CD4-positive, alpha-beta T cell treated with Interleukin-17A for 4 hours (primary cell): ENCODE measurements around the gene MAPKAPK3.
A peak's percentile ranks its signal among the peaks of the same experiment; 100 is the strongest.

Source experiments
- DNase-seq: peaks from one replicate; pipeline ENCODE4 v3.0.0-alpha.2; 2020; ENCODE audit warnings: mixed read lengths

Gene MAPKAPK3

DNA sequence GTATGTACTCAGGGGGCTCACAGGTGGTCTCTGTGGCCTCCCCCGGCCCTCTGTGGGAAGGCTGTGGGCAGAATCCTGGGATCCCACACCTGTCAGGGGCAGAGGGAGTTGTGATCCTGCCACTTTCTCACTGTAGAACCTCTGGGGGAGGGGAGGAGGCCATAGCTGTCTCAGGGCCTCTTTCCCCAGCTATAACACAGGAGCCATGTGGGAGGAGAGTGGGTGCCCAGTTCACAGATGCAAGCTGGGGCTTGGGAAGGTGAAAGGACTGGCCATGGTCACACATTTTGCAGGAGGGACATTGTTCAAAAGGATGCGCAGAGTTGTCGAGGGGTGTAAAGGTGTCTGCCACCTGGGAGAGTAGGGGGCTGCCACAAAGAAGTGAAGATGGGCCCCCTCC lies 11.7 kb downstream of the MAPKAPK3 start:
- DNase-seq = no peak

DNA sequence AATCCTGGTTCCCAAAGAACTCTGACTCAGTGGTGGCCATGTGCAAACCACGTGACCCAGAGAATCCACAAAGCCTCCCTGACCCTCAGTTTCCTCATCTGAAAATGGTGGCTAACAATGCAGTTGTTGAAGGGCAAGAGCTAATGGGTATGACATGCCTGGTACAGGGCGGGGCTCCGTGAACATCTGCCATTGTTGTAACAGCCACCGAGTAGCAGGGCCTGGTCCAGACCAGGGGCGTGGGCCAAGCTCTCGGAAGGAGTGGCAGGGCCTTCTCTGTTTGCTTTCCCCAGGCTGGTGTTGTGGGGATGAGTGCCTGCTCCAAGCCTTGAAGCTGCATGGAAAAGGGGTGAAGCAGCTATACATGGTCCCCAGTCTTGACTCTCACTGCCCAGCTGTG lies 13.4 kb downstream of the MAPKAPK3 start:
- DNase-seq = no peak

DNA sequence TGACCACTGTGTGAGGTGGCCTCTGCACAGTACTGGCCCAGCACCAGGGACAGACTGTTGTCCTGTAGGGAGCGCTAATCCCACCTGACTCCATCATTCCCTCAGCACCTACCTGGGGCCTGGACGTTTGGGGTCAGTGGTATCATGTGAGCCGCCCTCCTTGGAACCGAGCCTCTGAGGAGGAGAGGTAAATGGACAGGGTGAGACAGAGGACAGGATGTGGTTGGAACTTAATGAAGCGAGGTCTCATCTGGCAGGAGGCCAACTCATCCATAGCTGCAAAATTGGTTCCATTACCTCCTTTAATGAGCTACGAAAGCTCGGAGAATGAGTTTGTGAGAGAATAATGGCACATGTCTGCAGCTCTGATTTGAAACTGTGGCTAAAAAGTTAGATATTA lies 13.9 kb downstream of the MAPKAPK3 start:
- no peak for DNase-seq

DNA sequence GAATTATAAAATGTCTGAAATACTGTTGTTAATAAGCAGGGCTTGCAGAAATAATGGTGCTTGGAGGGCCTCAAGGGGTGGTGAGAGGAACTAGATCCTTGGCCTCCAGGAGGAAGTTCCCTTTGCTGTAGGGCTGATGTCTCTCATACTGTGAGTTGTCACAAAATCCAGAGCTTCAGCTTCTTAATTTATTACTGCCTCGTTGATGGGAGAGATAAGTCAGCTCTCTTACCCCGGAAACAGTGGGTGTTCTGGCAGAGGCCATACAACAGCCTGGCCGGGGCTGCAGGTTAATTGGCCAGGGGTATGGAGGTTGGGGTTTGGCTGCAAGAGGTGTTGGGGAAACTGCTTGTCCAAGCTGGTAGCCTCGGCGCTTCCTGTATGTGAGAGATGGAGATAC lies 15.5 kb downstream of the MAPKAPK3 start:
- DNase-seq = no peak

DNA sequence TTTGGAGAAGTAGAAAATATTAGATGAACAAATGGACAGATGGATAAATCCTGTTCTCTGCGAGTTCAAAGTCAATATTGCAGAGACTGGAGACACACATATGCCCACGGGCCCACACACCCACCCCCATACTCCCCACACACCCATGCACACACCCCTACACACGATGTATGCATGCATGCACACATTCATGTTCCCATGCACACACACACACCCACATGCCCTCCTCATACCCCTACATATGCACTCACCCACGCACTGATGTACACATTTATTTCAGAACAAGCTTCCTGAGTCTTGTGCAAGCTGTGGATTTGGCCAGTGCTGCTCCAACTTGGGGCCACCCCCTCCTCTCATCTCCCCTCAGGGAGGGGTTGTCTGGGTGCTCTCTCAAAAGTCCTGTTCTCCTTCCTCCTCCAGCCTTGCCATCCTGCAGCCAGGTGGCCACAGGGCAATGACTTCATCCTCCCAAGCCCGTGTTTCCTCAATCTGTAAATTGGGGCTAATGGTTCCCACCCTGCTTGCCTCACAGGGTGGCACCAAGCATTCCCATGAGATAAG lies 16.4 kb downstream of the MAPKAPK3 start:
- DNase-seq = no peak

DNA sequence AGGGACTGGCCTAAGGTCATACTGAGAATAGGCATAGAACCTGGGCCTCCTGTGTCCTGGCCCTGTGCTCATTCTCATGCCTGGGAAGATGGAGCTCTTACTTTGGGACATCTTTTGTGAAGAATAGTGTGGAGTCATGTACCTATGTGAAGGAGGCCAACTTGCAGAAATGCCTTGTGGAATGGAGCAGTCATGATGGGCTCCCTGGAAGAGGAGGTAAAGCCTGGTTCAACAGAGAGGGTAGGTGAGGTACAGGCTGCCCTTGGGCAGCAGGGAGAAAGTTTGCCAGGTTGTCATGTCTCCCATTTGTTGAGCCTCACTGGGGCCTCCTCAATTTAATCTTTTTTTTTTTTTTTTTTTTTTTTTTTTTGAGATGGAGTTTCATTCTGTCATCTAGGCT lies 18.1 kb downstream of the MAPKAPK3 start:
- no peak for DNase-seq

DNA sequence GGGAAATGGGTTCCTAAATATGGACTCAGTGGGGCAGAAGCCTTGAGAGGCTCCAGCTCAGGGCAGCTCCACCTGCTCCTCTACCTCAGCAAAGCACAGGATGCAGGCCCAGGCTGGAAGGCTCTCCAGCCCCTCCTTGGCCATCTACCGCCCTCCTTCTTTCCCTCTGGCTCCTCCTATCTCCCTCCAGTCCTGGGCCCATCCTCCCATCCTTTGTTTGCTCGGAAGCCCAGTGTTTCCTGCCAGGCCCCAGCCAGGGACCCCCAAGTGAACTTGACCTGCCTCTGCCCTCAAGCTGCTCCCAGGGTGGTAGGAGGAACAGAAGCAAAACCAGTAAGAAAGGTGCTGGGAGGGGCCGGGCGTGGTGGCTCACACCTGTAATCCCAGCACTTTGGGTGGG lies 20.1 kb downstream of the MAPKAPK3 start:
- no peak for DNase-seq

DNA sequence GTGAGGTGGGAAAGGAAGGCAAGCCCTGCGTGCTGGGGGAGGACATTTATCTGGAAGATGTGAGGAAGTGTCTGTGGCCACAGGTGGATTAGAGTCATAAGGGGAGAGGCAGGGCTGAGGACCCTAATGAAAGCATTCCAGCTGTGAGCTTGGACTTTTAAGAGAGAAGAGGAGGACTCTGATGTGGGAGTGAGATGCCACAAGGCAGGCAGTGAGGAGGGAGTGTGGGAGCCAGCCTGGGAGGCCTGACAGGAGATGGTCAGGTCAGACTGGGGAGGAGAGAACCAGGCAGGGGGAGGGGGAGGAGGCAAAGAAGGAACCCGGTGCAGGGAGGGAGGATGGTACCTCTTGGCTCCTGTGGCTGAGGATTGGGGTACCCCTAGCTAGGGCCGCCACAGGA lies 21.0 kb downstream of the MAPKAPK3 start:
- no peak for DNase-seq

DNA sequence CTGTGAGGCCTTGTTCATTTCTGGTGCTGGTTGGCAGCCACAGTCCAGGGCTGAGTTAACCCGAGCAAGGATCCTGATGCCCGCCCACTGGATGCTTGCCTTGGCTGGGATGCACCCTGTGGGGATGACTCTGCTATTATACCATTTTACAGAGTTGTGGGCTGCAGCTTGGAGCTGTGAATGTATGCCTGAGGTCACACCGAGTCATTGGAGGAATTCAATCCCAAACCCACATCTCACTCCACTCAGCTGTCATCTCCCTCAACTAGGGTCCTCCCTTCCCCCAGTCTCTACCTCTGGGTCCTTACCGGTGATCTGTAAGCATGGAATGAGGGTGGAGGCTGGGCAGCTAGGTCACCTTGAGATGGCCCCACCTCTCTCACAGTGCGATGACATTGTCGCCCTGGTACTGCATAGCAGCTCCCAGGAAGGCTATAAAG lies 22.1 kb downstream of the MAPKAPK3 start:
- no peak for DNase-seq

DNA sequence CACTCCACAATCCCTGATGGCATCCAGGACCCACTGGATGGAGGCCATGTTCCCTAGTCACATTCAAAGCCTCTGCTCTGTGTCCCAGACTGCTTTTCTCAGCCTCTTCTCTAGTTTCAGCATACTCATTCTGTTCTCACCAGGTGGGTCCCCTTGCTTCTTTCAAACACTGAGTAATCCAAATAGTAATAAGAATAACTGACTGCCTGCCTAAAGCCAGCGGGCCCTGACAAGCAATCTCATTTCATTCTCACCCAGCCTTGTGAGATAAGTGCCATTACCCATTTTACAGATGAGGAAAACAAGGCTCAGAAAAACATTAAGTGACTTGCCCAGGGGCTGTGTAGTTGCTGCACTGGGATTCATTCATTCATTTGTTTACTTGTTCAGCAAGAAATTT lies 25.4 kb downstream of the MAPKAPK3 start:
- no peak for DNase-seq

DNA sequence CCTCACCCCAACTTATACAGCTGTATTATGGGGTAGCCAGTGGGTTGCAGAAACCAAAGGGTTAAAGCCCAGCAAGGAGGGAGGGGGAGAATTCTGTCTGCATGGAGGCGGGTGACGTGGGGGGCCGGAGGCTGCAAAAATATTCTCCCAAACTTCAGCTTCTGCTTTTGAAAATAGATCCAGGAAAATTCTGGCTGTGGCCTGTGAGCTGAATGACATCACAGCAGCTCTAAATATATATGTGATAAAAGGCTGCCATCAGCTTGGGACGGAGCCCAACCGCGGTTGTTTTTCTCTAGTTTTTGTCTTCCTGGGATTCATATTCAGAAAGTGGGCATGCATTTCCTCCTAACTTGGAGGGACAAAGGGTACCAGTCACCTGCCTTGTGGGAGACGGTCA lies 27.6 kb downstream of the MAPKAPK3 start:
- no peak for DNase-seq

DNA sequence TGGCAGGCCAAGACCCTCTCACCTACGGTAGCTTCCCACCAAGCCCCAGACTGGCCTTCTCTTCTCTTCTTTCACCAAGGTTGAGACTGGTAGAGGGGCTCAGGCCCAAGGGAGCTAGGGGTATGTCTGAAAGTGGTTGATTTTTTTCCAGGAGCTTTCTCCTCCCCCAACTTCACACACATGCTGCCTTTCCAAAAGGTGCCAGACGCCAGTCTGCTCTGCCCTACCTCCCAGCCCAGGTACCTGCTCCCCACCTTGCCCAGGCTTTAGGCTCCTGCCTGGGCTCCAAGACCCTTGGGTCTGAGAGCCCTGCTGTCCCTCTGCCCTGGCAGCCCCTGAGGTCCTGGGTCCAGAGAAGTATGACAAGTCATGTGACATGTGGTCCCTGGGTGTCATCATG lies 28.4 kb downstream of the MAPKAPK3 start:
- DNase-seq = no peak

DNA sequence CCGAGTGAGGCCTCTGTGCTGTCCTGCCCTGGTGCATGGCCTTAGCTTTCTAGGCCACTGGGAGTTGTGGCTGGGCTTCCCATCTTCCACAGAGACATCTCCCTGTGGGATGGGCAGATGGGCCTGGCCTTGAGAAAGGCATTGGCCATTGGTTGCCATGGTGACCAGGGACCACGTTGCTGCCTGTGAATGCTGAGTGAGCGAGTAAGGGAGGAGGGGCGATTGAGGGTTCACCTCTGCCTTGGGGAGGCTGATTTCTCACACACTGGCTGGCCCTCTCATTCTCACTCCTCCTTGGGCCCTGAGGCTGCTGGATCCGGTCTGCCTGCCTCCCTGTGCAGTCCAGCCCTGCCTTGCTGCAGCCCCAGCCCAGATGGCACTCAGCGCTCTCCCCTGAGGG lies 31.4 kb downstream of the MAPKAPK3 start:
- DNase-seq = no peak

DNA sequence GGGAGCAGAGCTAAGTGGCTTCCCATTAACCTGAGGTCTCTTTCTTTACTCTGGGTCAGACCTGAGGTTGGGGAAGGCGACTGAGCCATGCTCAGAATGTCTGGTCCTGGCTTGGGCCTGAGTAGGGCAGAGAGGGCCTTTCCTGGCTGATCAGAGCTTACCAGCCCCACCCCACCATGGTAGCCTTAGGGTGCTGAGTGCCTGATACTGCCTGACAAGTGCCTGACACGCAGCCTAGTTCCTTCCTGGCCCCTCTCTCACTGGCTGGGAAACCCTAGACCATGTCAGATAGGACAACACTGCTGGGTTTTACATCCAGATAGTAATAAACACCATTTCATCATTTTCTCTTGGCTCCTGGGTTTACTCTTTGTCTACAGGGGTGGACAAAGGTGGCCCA lies 32.0 kb downstream of the MAPKAPK3 start:
- DNase-seq = no peak

DNA sequence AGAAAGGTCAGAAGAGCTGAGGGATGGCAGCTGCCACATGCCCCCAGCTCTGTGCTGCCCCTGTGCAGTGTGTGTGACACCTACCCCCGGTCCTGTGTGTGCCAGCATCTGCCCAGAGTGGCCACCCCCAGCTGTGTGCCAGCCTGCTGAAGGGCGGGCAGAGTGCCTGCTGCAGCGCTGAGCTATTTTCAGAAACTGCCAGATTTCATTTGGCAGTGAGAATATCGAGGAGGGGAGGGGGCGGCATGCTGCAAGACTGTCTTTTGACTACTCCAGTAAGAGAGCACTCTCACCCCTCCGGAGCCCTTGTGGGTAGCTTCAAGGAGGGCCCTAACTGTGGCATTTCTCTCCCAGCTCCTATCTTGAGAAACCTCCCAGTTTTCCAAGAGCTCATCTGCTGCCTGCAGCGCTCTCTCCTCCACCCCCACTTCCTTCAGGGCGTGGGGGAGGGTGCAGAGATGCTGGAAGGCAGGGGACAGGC lies 32.5 kb downstream of the MAPKAPK3 start:
- DNase-seq = no peak

DNA sequence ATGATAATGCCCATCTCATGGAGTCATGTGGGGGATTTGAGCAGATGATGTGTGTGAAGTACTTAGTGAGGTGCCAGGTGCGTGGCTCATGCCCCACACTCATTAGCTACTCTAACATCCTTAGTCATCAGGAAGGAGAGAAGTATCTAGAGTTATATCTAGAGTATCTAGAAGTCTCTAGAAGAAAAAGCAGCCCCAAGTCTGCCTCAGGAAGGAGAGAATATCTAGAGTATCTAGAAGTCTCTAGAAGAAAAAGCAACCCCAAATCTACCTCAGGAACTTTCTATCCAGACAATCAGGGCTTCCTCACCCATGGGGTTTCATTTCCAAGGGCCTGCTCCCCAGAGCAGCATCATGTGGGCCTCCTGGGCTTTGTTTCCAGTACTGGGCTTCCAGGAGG lies 33.1 kb downstream of the MAPKAPK3 start:
- no peak for DNase-seq

DNA sequence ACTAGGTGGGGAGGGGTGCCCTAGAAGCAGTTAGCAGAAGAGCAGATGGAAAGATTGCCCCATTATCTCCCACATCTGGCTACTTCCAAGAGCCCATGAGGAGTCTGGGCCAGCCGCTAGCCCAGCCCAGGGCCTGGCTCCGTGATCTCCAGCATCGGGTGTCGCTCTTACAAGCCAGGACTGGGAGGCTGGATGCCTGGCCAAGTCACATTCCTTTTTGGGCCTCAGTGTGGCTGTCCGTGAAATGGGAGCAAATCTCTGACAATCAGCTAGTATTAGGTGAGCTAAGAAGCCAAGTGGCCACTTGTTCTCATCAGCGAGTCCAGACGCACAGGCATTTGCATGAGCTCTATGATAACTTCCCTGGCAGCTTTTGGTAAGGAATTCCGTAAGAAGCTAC lies 34.5 kb downstream of the MAPKAPK3 start:
- DNase-seq = no peak

DNA sequence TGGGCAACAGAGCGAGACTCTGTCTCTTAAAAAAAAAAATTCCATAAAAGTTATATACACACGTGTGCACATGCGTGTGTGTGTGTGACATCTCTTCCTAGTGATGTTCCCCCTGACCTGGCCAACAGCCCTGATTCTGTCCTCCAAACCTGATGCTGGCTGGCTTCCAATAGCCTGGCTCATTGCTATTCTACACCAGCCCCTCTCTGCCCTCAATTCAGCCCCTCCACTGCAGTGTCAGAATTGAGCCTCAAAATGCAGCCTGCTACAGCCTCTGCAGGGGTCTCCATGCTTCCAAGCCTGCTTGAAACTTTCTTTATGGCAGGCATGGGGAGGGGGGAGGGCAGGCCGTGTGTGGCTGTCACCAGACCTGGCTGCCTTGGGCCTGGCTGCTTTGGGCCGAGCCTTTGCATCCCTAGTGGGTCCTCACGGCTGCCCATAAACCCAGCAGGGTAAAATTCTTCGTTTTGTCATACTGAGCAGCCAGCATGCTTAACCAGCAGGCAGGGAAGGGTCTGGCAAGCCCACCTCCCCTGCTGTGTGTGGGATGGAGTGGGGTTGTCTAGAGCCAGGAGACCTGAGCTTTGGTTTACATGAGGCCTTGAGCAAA lies 35.1 kb downstream of the MAPKAPK3 start:
- no peak for DNase-seq

DNA sequence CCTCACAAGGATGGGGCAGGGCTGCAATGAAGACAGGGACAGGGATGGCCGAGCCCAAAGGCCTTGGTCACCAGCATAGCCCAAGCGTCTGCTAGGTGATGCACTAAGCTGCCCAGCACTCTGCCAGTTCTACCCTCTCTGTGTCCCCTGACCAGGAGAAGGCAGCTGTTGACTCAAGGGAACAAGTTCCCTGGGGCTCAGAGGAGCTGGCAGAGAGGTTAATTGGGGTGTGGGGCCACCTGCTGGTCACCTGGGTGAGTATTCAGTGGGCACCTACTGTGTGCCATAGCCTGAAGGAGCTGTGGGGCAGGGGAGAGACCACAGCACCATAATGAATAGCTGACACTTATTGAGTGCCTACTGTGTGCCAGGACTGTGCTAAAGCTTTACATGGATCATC lies 35.8 kb downstream of the MAPKAPK3 start:
- peak; percentile 74 for DNase-seq

DNA sequence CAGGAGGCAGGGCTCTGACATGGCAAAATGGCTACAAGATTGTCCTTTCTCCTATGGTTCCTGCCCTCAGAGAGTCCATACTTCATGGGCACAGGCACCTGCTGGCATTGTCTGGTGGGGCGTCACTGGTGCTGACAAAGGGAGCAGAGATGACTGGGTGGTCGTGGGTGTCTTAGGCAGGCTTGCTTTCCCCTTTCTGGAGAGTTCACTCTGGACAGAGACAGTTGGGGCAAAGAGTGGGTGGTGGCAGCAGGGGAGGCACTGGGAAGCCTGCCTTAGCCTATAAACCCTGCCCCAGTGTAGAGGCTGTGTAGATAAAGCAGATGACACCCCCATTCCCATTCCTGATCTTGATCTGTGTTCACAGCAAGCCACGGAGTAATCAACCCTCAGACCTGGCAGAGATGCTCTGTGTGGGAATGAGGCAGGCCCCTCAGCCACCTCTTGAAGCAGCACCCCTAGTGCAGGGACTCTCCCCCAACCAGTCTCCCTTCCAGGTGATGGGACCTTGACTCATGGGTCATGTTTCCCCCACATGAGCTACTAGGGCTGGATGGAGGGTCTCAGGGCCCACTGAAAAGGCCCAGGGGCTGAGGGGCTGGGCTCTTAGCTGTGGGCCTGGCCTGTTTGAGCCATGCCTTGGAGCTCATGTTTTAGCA lies 37.1 kb downstream of the MAPKAPK3 start:
- DNase-seq = no peak

DNA sequence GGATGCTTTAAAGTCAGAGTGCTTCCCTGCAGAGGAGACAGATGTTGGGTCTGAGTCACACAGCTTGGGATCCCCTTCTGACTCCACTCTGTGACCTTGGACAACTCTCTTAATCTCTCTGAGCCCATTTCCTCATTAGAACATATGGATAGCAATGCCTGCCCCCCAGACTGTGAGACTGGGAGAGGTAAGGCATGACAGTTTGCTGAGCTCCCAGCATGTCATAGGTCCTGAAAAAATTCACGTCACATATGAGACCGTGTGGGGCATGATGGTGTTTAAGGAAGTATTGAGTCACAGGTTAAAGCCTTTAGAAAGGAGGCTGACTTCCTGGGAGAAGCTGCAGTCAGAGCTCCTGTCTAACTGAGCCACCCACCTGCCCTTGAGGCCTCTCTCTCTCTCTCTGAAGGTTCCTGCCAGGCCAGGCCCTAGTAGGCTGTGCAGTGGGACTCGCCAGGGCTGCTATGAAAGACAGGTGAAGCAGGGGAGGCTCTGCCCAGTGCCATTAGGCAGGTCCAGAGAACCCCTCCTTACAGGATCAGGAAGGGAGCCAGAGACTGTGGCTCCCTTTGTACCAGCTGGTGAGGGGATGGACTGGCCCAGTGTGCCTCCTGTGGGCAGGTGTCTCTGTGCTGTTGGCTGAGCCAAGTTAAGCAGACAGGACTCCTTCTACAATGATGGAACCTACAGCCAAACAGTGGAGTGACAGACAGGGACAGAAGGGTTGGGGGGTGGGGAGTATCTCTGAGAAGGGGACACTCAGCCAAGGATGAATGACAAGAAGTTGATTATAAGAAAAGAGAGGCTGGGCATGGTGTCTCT lies 38.3 kb downstream of the MAPKAPK3 start:
- peak; percentile 8 for DNase-seq

DNA sequence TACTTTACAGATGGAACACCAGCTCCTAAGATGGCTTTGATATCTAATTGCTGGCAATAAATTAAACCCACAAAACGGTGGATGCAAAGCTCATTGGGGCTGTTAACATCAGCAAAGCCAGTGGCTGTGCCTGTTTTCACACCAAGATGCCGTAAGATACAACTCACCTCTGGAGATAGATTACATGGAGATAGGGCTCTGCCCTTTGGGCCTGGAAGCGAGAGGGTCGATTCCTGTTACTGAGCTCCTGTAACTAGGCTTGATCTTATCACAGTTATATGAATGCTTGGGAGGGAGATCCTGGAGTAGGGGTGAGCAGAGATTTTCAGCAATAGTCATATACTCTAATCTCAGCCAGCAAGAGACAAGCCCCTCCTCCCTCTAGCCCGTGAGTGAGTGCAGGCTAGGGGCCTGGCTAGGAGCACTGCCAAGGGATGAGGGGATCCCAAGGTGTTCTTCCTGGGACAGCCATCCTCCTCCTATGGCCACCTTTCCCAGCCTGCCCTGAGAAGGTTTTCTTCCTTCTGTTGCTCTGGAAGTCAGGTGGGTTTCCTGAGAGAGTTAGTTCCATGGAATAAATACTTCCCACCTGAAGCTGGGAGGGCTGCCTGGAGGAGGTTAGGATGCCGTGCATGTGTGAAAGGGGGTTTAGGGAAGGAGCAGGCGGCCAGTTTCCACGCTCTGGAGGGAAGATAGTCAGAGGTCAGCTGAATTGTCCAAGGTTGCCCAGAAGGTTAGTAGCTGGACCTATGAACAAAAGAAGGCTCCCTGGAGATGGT lies 39.7 kb downstream of the MAPKAPK3 start:
- no peak for DNase-seq

DNA sequence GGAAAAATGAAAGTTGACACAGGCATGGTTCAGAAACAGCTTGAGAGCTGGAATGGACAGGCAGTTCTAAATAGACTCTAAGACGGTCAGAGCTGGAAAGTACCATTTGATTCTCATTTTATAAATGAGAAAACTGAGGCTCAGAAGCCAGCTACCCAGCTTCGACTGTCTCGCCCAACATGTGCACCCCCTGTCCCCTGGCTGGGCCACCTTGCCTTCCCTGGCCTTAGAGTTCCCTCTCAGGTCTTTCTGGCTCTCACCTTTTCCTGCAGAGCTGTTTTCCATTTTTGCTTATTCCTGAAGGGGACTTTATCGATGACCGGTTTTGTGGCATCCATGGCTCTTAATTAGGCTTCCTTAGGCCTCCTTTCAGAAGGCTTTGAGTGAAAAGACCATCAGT lies 40.5 kb downstream of the MAPKAPK3 start:
- no peak for DNase-seq
